B cell (primary cell): ENCODE data around the gene HLA-B.

Experiments
- EZH2 ChIP-seq: IDR thresholded peaks from 2 replicates; pipeline ENCODE4 v1.6.1; 2012; ENCODE audit warnings: borderline replicate concordance, low read depth, mild to moderate bottlenecking, moderate library complexity, low read length; ENCODE audit not compliant: insufficient read depth, poor library complexity, severe bottlenecking
- TF ChIP-seq, protein P1 (sequence below): fragments of 200-600 bp; IDR thresholded peaks from one replicate; pipeline ENCODE4 v1.8.0; 2022; ENCODE audit warnings: antibody characterized with exemption, mild to moderate bottlenecking

DNA sequence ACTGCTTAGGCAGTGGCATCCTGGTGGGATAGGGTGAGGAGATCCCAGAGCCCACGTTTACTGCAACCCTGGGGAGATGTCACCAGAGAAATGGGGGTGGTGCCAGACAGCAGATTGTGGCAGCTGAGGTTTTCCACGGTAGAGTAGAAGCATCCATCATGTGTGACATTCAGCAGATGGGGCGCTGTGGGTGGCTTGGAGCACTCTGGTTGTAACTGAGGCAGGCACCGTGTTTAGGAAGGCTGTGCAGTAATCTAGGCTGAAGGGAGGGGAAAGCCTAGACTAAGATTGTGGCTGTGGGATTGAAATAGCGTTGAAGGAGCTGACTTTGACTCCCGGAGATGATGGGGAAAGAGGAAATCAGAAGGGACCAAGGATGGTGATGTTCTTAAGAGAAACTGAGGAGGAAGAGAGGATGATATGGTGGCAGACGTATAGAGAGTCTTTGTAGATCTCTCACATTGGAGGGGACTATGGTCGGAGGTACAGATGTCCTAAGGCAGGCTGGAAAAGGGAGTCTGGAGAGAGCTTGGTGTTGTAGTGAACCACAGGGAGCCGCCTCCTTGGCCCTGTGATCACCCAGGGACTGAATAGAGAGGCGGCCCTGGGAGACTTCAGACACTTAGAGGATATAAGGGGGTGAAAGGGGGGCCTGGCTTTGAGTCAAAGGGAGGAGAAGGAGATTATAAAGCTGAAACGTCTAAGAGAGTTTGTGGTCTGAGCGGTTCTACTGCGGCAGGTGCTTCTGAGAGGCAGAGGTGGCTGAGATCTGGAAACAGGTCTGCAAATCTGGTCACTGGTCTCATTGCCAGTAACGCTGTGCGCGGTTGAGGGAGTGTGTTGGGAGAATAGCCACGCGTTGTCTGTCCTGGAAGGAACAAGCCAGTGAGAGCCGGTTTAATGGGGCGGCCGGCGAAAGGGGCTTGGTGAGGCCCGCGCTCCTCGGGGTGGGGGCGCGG, 45.6 kb upstream of the HLA-B start:
- TF ChIP-seq, protein P1, sequence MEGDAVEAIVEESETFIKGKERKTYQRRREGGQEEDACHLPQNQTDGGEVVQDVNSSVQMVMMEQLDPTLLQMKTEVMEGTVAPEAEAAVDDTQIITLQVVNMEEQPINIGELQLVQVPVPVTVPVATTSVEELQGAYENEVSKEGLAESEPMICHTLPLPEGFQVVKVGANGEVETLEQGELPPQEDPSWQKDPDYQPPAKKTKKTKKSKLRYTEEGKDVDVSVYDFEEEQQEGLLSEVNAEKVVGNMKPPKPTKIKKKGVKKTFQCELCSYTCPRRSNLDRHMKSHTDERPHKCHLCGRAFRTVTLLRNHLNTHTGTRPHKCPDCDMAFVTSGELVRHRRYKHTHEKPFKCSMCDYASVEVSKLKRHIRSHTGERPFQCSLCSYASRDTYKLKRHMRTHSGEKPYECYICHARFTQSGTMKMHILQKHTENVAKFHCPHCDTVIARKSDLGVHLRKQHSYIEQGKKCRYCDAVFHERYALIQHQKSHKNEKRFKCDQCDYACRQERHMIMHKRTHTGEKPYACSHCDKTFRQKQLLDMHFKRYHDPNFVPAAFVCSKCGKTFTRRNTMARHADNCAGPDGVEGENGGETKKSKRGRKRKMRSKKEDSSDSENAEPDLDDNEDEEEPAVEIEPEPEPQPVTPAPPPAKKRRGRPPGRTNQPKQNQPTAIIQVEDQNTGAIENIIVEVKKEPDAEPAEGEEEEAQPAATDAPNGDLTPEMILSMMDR: no peak
- no peak for TF ChIP-seq EZH2
